GM18867 (cell line): ENCODE results near the gene MANBA.

Experiments used
- ATAC-seq: cut with Tn5 transposase; IDR thresholded peaks from one replicate; pipeline ENCODE4 v1.9.1; 2021; ENCODE audit warnings: mild to moderate bottlenecking, moderate library complexity; ENCODE audit not compliant: unreplicated experiment

MANBA gene

GRCh38 chr4:102683881-102684609 lies 76.7 kb downstream of the MANBA start:
- ATAC-seq: no peak

- no peak for ATAC-seq
These were observed 82.0 kb downstream of the MANBA start for GRCh38 chr4:102678695-102679335.

- no peak for ATAC-seq
These were observed 82.7 kb downstream of the MANBA start for GRCh38 chr4:102678107-102678506.

GRCh38 chr4:102675141-102675540 lies 85.6 kb downstream of the MANBA start:
- ATAC-seq: no peak

- no peak for ATAC-seq
These were observed 93.8 kb downstream of the MANBA start for GRCh38 chr4:102667001-102667400.

GRCh38 chr4:102665527-102665926 lies 95.2 kb downstream of the MANBA start:
- ATAC-seq: no peak

- no peak for ATAC-seq
These were observed 97.7 kb downstream of the MANBA start for GRCh38 chr4:102663073-102663472.

GRCh38 chr4:102657206-102657605 lies 103.6 kb downstream of the MANBA start:
- ATAC-seq: no peak

- ATAC-seq: no peak
These were observed 113.7 kb downstream of the MANBA start for GRCh38 chr4:102647117-102647516.

- ATAC-seq: no peak
These were observed 118.0 kb downstream of the MANBA start for GRCh38 chr4:102642631-102643298.

- no peak for ATAC-seq
These were observed 119.0 kb downstream of the MANBA start for GRCh38 chr4:102641793-102642192.

GRCh38 chr4:102640669-102641068 lies 120.1 kb downstream of the MANBA start:
- no peak for ATAC-seq

GRCh38 chr4:102639598-102639997 lies 121.2 kb downstream of the MANBA start:
- no peak for ATAC-seq

- ATAC-seq: no peak
These were observed 122.1 kb downstream of the MANBA start for GRCh38 chr4:102638621-102639020.

- no peak for ATAC-seq
These were observed 123.4 kb downstream of the MANBA start for GRCh38 chr4:102637391-102637790.

GRCh38 chr4:102633100-102633499 lies 127.7 kb downstream of the MANBA start:
- no peak for ATAC-seq

- no peak for ATAC-seq
These were observed 128.3 kb downstream of the MANBA start for GRCh38 chr4:102632241-102633065.

- no peak for ATAC-seq
These were observed 129.2 kb downstream of the MANBA start for GRCh38 chr4:102631616-102632015.

GRCh38 chr4:102629673-102630072 lies 131.1 kb downstream of the MANBA start:
- ATAC-seq: no peak

GRCh38 chr4:102627831-102628523 lies 132.8 kb downstream of the MANBA start:
- no peak for ATAC-seq
